HG03025 (cell line): ENCODE data around the gene STX11.

Experiments
- ATAC-seq: cut with Tn5 transposase; IDR thresholded peaks from one replicate; pipeline ENCODE4 v1.9.1; 2021; ENCODE audit warnings: mild to moderate bottlenecking, moderate library complexity; ENCODE audit not compliant: unreplicated experiment, low FRiP score

Gene STX11

GRCh38 chr6:144140867-144141266, 9.4 kb upstream of the STX11 start:
- ATAC-seq, result peak; percentile 70

DNA sequence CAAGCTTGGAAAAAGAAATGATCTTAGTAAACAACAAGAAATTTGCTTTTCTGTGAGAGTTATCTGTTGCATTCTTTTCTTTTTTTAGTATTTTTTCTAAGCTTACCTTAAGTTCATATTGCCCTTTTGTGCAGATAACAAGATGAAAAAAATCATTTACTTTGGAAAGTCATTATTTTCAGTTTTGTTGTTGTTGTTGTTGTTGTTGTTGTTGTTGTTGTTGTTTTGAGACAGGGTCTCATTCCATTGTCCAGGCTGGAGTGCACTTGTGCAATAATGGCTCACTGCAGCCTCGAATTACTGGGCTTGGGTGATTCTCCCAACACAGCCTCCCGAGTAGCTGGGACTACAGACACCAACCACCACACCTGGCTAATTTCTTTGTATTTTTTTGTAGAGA, 8.8 kb upstream of the STX11 start:
- no peak for ATAC-seq

- ATAC-seq, result no peak
Observed at GRCh38 chr6:144143106-144143505, 7.2 kb upstream of the STX11 start.

DNA sequence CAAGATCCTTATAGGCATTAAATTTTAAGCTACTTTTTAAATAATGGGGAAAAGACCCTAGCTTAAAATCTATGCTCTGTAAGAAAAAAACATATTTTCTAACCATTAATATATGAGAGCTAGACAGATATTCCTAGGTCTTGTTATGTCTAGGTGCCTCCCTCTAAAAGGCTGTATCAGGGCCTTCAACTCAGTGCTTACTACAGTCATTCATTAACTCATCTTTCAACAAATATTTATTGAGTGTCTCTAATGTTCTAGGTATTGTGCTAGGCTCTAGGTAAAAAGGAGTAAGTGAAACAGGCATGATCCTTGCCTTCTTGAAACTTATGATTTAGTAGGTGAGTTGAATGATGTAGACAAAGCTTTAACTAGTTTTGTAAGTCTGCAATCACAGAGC, 6.4 kb upstream of the STX11 start:
- ATAC-seq, result no peak

- ATAC-seq, result no peak
Observed at GRCh38 chr6:144144996-144145395, 5.3 kb upstream of the STX11 start.

DNA sequence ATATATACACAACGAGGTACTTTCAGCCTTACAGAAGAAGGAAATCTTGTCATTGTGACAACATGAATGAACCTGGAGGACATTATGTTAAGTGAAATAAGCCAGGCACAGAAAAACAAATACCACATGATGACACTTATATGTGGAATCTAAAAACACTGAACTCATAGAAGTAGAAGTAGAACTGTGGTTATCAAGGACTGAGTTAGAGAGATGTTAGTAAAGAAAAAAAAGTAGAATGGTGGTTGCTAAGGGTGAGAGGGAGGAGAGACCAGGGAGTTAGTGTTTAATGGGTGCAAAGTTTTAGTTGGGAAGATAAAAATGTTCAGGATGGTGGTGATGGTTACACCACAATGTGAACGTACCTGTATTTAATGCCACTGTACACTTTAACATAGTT, 4.8 kb upstream of the STX11 start:
- ATAC-seq, result no peak

GRCh38 chr6:144148886-144149285, 1.4 kb upstream of the STX11 start:
- ATAC-seq, result no peak

DNA sequence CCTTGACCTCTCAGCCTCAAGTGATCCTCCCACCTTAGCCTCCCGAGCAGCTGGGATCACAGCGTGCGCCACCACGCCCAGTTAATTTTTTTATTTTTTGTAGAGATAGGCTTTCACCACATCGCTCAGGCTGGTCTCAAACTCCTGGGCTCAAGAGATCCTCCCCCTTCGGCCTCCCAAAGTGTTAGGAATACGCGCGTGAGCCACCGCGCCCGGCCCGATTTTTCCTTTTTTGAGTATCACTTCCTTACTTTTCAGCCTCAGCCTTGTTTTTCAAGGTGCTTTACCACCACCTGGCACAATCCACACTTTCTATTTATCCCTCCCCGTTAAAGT, 791 bp upstream of the STX11 start:
- no peak for ATAC-seq

GRCh38 chr6:144150710-144151657, 667 bp downstream of the STX11 start:
- ATAC-seq, result peak; percentile 59

GRCh38 chr6:144152334-144152900, 2.1 kb downstream of the STX11 start:
- no peak for ATAC-seq

DNA sequence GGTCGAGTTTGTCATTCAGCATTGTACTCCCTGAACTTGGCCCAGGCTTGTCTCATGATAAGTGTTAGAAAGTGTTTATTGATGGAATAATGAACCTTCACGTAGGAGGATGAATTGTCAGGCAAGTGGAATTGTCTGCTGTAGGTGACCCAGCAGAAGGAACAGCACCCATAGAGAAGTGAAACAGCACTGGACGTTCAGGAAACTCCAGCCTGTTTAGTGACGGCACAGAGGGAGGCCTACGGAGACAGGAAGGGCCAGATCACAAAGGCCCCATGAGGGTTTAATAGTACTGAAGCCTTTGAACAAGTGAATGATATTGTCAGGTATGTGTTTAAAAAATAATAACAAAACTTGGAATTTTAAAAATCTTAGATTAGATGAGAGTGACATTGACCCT, 2.9 kb downstream of the STX11 start:
- ATAC-seq, result no peak

DNA sequence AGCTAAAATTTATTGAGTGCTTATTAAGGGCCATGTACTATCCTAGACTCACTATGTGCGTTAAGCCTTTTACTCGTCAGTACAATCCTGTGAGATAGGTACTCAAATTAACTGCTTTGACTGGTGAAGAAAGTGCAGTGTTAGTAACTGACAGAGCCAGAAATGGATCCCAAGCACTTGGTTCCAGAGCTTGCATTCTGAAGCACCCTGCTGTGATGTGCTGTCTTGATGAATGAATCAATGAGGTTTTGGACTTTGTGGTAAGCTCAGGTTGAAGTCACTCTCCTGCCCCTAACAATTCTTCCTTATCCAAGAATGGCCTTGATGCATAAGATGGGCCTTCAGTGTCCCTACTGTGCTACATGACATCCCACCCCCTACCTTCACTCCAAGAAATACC, 3.7 kb downstream of the STX11 start:
- no peak for ATAC-seq

GRCh38 chr6:144155529-144155928, 5.2 kb downstream of the STX11 start:
- ATAC-seq, result peak; percentile 38

GRCh38 chr6:144156338-144156737, 6.0 kb downstream of the STX11 start:
- no peak for ATAC-seq

- no peak for ATAC-seq
Observed at GRCh38 chr6:144156991-144157390, 6.7 kb downstream of the STX11 start.

- ATAC-seq, result no peak
Observed at GRCh38 chr6:144158133-144158532, 7.8 kb downstream of the STX11 start.

GRCh38 chr6:144159223-144159622, 8.9 kb downstream of the STX11 start:
- ATAC-seq, result no peak

DNA sequence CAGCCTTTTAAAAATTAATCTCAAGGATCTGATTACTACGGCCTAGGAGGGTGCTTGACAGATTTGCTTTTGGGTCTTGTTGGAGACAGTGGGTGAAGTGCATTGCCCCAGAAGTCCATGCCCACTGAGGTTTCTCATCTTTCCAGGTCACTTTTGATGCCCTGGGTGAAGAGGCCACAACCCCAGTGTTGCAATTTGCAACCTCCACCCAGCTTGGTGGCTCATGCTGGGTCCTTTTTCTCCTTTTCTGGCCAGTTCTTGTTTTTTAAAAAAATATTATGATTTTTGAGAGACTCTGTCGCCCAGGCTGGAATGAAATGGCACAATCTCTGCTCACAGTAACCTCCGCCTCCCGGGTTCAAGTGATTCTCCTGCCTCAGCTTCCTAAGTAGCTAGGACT, 9.4 kb downstream of the STX11 start:
- no peak for ATAC-seq

DNA sequence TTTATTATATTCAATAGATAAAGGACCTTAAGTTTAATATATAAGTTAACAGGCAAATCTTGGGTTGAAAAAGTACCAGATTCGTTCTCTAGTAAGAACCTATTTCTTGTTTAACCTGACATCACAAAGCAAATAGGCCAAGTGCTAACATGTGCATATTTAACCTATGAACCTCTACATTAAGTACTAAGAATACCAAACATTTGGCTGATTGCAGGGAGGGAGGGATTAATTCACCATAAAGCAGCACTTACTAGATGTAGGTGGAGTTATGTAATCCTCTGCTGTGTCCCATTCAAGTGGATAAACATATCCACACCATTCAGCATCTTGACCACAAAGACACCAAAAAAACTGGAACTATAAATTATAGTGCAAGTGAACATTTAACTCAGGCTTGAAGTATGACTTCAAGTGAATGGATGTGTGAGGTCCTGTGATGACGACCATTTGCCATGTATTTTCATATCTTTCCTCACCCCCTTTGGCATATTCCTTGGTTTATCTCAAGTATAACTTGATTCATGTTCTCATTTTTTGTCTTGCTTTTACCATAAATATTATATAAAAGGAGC, 10.2 kb downstream of the STX11 start:
- ATAC-seq, result no peak

DNA sequence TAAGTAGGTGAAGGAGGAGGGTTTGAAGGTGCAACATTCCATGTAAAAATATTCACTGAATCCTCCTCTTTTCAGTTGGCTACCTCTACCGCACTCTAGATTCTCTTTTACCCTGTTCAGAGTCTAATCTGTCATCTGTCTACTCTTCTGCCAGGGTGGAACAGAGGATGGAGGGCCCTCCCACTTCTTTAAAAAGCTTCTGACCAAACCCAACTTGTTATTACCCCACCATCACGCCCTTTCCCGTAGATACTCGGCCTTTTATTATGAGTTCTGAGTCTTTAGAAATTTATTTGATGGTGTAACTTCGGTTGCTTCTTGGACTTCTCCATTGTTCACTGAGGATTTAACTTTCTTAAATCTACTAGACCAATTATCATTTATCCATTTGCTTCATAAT, 11.7 kb downstream of the STX11 start:
- no peak for ATAC-seq

GRCh38 chr6:144162977-144163376, 12.7 kb downstream of the STX11 start:
- ATAC-seq, result peak; percentile 71

- ATAC-seq, result no peak
Observed at GRCh38 chr6:144165784-144166183, 15.5 kb downstream of the STX11 start.
